Measurements from ENCODE around the gene KRT36.
A peak's percentile ranks its signal among the peaks of the same experiment; 100 is the strongest.

The KRT36 gene

DNA sequence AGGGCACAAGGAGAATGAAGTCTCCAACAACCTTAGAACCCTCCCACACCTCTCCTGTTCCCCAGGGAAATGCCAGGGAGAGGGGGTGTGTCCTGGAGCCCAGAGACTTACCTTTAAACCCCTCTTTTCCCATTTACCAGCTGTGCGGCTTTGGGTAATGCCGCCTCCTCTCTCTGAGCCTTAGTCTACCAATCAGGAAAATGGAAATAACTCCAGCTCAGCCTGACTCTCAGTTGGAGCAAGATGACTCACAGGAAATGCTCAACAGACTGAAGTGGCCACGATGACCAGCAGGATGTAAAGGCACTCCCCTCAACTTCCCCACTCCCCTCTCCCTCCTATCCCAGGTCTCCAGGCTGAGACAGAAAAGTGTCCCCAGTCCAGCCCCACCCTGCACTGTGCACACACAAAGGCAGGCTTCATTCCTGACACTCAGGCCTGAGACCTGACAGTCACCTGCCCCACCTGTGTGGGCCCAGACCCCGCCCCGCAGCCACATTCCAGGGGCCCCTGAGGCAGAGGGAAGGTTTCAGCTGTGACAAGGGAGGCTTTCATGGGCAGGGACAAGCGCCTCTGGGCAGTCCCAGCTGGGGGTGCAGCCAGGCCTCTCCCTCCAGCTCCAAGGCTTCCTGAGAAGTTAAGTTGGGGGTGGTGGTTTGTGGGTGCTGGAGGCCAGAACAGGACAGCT lies 32.0 kb upstream of the KRT36 start:
- no peak for DNase-seq

DNA sequence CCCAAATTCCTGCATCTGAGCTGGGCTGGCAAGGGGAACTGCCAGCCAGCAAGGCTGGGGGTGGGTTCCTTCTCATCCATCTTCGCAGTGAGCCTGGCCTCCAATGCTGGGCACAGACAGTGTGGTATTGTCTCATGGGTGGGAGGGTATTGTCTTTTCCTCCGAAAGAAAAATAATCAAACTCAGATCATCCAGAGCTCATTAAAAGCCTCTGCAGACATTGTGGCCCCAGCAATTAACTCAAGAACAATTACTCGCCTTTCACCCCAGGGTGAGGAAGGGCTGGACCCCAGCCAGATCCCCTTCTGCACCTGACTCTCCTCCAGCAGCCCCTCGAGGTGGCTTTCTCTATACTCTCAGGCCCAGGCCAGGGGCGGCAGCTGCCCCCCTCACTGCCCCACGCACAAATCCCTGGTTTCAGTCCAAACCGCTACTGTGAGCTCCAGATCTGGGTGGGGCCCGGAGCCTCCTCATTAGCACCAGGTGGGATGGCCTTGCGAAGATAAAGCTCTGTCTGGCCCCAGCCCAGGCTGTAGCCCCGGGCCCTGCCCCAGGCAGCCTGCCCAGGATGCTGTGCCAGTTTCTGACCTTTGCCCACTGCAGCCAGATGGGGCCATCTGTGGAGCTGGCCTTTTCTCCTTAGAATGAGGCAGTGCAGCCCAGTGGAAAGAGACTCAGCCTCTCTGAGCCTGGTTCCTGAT lies 31.3 kb upstream of the KRT36 start:
- peak; percentile 56 for DNase-seq

DNA sequence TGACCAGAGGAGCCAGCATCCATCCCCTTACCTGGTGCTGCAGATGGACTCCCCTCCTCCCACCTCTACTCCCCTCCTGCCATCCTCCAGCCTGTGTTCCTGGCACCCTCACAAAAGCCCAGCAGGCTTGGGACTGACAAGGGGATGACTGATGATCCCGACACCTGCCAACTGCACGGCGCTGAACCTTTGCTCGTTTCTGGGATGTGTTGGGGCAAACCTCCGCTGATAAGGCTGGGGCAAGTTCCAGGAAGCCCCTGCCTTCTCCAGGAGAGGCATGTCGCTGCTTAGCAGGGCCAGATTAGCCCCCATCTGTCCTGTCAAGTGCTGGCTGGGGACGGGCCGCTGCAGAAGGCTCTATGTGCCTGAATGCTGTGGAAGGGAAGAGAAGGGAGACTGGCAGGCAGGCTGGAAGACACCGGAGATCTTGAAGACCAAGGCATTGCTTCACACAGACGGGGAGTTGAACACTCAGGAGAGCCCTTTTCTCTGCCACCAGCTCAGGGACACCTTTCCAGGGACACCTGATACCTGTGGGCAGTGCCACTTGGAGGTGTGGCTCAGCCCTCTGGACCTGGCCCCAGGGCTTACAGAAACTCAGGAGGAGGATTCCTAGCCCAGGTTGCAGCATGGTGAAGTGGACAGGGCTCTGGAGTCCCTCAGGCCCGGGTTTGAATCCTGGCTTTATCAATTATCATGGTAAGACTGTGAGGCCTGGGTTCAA lies 30.0 kb upstream of the KRT36 start:
- DNase-seq = peak; percentile 63

DNA sequence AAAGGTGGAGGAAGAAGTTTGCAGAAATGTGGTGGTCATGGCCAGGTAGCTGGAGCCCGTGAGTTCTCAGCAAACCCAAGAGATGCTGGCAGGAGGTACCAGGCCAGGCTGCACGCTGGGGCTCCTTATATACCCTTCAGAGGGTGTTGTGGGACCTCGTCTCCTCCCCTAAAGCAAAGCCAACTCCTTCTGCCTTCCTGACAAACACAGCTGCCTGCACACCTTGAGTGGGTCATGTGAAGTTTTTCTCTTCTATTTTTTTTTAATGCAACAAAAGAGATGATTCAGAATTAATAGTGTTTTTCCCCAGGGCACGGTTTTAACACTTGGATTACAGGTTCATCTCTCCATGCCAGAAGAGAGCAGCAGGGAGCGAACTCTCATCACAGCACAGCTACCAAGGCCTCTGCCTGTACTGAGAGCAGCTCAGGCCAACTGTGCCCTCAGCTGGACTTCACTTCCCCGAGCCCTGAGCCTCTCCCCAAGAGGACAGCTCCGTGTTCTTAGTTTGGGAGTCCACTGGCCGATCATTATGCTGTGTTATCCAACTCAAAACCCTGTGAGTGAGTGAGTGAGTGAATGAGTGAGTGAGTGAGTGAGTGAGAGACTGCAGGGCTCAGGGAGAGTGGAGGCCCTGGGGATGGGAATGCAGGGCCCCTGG lies 29.2 kb upstream of the KRT36 start, which contains the start of gene KRT15:
TSS of gene KRT15 (minus strand) at position 102 of the 661 bp plus-strand sequence. CDS start at position 39, 63 bp downstream.
- DNase-seq = peak; percentile 23

DNA sequence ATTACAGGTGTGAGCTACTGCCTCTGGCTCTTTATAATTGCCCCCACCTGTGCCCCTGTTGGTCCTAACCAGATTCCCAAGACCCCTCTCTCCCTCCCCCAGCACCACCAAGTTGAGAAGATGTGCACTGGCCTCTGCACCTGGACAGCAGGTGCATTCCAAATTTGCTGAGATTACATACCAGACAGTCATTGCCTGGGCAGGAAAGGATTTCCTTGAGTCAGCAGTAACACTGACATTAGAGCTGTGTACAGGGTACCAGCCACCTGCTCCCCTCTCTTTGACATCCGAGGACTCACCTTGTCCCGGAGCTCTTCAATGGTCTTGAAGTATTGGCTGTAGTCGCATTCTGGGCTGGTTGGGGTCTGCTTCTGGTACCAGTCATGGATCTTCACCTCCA lies 28.3 kb upstream of the KRT36 start:
- DNase-seq = no peak

DNA sequence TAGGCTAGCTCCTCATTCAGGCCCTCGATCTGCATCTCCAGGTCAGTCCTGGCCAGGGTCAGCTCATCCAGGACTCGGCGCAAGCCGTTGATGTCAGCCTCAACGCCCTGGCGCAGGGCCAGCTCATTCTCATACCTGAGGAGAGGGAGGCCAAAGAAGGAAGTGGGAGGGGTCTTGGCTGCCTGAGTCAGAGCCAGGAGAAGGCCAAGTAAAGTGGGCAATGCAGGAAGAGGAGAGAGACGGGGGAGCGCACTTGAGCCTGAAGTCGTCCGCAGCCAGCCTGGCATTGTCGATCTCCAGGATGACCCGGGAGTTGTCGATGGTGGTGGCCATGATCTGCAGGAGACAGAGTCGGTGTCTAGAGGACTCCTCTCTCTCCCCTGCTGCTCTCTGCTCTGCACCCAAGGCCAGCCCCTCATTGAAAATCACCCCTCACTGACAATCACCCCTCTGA lies 27.1 kb upstream of the KRT36 start:
- DNase-seq = no peak

DNA sequence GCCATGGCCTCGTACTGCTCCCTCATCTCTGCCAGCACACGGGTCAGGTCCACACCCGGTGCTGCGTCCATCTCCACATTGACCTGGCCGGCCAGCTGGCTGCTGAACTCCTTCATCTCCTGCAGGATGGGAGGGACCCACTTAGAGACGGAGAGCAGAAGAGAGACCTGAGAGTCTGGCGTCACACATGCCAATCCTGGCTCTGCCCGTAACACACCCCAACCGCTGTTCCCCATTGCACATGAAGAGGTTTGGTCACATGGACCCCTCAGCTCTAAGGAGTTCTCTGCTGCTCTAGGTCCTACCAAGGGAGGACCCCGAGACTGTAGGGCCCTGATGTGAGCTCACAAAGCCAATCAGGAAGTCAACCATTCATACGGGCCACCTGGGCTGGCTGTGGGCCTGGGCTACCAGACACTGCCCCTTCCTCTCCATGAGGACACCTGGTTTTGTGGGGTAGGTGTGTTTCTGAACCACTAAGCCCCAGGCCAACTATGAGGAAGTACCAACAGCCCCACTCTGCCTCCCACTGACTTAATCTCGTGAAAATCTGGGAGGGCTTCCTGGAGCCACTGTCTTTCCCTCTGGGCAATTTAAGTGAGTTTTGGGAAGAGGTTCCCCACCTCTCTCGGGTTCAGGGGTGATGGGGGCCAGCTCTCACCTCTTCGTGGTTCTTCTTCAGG lies 26.6 kb upstream of the KRT36 start:
- DNase-seq = no peak

DNA sequence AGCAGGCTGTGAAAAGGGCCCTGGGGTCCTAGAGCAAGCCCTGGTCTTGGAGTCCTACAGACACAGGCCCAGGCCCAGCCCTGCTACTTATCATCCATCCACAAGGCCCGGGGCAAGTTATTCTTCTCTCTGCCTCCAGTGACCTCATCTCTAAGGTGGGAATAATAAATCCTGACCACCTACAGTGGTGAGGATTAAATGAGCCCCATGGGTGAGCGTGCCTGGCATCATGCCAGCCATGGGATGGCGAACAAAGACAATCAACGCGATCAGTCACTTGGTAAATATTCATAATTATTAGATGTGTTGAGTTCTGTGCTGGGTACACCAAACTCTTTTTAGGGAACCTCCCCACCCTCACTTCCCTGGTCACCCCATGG lies 23.4 kb upstream of the KRT36 start:
- DNase-seq = no peak

DNA sequence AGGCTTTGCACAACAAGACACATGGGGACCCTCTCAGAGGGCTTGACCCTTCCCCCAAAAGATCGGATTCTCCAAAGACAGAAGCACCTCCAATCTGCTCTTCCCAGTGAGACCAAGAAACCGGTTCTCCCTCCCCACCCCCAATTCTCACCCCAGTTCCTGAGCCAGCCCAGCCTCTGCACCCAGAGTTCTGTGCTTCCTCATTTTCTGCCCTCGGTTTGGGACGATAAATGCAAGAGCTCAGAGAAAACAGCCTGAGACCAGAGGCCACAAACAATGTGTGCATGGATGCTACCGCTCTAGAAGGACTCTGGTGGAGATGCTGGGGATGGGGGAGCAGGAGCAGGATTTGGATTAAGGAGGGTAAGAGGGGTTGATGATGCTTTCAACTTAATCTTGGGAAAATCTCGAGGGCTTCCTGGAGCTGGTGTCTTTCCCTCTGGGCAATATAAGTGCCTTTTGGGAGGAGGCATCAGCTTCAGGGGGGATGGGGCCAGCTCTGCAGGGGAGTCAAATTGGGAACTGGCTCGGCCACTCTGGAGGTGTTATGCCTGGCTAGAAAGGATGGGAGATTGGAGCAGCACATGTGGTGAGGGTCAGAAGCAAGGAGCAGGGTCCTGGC lies 22.9 kb upstream of the KRT36 start:
- no peak for DNase-seq

DNA sequence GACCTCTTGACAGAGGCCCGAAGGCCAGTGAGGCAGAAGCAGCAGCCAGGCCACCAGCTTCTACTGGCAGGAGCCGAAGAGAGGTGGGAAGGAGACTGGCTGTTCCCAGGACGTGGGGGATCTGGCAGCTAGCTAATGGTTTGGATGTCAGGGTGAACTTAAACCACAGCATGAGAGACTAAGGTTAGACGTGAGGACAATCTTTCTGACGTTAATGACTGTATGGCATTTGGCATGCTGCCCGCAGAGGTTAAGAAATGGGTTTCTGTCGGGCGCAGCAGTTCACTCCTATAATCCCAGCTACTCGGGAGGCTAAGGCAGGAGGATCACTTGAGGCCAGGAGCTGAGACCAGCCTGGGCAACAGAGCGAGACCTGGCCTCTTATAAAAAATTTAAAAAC lies 22.0 kb upstream of the KRT36 start:
- no peak for DNase-seq

DNA sequence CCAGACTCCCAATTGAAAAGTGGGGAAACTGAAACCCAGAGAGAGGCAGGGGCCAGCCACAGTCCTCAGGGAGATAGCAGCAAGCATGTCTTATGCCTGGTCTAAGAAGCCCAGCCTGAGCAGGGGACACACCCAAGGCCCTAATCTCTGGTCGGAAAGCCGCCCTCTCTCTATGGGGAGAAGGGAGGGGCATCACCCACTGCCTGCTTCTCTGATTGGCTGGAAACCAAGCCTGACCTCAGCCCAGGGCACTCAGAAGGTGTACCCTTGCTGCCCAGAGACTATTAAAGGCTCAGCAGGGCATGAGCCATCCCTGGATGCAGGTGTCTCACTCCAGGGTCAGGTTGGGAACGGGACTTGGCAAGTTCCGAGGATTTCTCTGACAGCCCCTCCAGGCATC lies 21.4 kb upstream of the KRT36 start:
- DNase-seq = no peak

DNA sequence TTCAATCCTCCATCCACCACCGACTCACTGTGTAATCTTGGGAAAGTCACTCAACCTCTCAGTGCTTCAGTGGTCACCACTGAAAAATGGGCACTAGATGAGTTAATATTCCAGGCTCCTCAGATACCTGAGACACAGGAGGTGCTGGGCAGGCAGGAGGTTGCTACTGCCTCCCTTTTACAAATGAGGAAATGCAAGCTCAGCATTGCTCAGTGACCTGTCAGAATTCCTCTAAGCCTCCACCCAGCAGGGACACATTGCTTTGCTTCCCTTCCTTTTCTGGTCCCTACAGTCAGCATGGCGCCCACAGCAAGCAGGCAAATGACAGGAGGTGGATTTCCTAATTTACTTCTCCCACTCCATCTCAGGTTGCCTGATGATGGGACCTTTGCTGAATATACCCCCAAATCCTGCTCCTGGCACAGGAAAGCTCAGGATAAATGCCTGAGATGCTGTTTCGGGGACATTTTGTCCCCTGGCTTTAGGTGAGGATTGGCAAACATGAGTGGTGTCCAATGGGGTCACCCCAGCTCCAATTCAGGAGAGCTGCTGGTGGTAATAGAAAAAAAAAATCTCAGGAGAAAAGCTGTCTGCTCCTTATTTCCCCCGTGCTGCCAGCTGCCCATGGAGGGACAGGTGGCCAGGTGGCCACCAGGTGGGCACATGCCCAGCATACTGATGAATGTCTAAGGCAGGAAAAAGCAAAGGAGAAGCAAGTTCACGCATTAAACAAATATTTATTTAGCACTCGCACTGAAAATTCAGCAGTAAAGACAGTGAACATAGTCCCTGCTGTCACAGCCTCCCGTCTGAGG lies 20.7 kb upstream of the KRT36 start:
- no peak for DNase-seq

DNA sequence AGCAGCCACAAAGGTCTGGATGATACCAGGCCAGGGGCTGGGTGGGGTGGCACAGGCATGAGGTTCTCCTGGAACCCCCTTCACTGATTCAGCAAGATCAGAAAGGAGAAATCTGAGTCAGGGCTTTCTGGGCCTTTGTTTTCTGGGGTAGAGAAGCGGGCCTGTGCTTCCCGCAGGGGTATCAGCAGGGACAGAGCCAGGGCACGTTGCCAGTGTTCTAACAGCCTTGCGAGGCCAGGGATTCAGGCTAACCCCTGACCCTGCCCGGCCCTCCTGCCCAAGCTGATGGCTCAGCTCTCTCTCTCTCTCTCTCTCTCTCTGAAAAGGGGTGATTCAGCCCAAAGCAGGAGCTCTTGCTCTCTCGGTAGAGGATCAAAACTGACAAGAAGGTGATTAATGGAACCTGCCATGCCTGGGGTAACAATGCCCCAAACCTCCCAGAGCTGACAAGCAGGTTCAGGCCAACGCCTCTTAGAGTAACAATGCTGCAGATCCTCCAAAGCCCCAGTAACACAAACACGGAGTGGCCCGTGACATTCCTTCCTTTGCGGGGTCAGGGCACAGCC lies 17.7 kb upstream of the KRT36 start:
- DNase-seq = no peak

DNA sequence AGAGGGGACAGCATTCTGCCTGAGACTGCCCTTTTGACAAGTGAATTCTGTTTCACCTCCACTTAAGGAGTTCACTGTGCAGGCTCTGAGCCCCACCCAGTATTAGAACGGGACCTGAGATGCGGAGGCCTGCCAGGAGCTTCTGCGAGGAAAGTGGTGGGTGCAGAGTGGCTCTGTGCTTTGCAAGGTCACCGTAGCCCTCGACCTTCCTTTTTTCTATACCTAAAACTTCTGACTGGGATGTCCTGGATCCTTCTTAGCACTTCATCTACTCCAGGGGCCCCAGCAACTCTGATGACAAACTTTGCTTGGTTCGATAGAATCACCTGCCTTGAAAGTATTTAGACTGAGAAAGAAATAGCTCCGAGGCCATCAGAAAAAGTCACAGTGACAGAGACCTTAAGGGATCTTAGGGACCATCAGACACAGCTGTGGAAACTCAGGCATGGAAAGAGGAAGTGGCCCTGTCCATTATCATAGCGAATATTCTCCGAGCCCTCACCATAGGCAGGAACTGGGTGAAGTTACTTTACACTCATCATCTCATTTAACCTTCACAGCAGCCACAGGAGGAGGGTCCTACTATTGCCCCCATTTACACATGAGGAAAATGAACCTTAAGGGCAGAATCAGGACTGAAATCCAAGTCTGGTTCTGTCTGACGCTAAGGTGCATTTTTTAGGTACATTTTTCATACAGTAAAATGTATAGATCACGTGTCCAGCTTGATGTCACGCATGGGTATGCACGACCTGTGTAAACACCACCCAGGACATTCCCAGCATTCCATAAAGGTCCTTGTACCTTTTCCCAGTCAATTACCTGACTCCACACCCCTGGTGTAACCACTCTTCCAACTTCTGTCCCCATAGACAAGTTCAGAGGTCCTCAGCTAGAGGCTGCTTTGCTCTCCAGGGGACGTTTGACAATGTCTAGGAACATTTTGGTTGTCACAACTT lies 16.4 kb upstream of the KRT36 start:
- no peak for DNase-seq

DNA sequence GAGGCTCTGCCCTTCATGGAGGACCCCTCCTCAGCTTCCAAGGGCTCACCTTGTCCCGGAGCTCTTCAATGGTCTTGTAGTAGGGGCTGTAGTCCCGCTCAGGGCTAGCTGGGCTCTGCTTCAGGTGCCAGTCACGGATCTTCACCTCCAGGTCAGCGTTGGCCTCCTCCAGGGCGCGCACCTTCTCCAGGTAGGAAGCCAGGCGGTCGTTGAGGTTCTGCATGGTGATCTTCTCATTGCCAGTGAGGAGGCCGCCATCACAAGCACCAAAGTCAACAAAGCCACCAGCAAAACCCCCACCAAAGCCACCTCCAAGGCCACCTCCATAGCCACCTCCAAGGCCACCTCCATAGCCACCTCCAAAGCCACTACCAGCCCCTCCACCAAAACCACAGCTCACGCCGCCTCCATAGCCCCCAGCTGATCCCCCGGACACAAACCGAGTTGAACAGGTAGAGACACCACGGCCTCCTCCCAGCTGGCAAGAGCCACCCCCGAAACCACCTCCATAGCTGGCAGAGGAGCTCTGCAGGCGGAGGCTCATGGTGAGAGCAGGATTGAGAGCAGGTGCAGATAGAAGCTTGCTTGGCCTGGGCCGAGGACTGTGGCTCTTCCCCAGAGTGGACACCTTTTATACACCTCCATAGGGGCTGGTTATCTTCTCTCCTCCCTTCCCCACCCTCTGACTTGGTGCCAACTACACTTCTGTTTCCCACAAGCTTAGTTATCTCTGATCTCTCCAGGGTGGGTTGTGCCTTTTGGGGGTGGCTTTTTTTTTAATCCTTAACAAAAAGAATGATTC lies 15.5 kb upstream of the KRT36 start, which contains the start of gene KRT13:
TSS of gene KRT13 (minus strand) at position 606 of the 802 bp plus-strand sequence. CDS start at position 544, 62 bp downstream.
- no peak for DNase-seq

DNA sequence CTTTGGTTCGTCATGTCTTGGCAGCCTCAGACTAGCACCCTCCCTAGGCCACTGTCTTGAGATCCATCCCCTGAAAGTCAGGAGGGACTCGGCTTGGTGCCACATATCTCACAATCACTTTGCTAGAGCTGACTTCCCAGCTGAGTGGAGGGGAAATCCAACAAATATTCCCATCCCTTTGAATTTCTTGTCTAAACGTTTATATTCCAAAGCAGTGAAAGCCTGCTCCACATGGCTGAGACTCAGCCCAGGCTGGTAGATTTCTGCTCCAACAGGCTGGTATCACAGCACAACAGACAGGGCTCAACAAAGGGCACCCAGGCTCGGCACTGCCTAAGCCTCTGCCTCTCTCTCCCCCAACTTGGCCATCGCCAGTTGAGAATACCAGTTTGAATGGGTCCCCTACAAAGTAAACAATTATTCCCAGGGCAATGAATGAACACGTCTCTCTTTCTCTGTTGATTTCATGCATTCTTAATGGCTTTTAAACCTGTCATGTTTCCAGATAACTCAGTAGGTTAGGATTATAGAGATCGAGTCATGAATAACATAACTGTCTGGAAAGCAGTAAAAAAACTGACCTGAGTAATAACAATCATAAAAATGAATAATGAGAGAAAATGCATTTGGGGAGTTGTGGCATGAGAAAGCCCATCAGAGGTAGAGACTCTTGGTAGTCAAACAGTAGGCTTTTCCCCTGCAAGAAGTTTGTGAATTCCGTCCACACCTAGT lies 14.7 kb upstream of the KRT36 start:
- DNase-seq = peak; percentile 10

DNA sequence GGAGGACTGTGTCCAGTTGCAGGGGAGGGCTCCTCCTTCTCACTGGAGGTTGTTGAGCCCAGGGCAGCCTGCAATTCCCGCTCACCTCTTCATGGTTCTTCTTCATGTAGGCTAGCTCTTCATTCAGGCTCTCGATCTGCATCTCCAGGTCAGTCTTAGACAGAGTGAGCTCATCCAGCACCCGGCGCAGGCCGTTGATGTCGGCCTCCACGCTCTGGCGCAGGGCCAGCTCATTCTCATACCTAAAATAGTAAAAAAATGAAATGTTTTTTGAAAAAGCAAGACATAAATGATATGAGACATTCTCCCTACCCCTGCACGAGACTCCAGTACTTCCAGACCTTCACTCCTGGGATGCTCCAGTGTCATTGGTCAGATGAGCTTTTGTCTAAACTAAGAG lies 13.5 kb upstream of the KRT36 start:
- DNase-seq = no peak

All from NCI-H1092 treated with DMSO at 0.1 percent for 48 hours (cell line).